ENCODE results near the gene ADAM12. TPM values are rescaled to one million over a fixed set of nuclear protein-coding genes. Genes with fewer than 3 reads are reported as not detected.

ADAM12 gene
- total and polyA plus RNA-seq, 2 experiments from 2014 or later: 0.13 to 0.87 TPM

DNA sequence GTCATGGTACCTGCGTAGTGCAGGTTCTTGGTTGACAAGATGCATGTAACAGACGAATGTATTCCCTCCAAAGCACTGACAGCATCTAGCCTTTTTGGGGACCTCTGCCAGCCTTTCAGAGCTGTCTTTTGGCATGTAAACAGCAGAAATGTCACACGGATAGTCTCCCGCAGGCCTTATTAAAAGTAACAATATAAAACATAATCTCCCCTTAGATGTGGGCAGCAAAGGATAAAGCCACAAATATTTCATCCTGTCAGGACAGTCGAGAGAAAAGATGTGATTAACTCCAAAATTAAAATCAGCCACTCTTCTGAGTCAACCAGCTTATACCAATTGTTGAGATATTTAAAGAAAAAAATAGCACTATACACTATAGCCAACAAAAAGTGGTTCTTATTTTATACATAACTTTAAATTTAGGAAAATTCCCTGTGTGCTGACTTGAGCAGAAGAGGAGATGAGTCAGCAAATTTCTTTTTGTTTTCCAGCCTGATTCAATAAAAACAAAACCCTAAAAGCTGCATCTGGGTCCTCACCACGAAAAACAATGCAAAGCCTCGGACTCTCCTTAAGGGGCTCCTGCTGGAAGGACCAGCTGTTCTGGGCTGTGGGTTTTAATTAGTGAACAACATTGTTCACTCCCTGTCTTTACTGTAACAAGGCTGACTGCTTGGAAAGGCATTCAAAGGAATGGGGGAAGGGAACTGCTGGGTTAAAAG lies 240.2 kb downstream of the ADAM12 start (continued):
- TF ChIP-seq, protein P1, sequence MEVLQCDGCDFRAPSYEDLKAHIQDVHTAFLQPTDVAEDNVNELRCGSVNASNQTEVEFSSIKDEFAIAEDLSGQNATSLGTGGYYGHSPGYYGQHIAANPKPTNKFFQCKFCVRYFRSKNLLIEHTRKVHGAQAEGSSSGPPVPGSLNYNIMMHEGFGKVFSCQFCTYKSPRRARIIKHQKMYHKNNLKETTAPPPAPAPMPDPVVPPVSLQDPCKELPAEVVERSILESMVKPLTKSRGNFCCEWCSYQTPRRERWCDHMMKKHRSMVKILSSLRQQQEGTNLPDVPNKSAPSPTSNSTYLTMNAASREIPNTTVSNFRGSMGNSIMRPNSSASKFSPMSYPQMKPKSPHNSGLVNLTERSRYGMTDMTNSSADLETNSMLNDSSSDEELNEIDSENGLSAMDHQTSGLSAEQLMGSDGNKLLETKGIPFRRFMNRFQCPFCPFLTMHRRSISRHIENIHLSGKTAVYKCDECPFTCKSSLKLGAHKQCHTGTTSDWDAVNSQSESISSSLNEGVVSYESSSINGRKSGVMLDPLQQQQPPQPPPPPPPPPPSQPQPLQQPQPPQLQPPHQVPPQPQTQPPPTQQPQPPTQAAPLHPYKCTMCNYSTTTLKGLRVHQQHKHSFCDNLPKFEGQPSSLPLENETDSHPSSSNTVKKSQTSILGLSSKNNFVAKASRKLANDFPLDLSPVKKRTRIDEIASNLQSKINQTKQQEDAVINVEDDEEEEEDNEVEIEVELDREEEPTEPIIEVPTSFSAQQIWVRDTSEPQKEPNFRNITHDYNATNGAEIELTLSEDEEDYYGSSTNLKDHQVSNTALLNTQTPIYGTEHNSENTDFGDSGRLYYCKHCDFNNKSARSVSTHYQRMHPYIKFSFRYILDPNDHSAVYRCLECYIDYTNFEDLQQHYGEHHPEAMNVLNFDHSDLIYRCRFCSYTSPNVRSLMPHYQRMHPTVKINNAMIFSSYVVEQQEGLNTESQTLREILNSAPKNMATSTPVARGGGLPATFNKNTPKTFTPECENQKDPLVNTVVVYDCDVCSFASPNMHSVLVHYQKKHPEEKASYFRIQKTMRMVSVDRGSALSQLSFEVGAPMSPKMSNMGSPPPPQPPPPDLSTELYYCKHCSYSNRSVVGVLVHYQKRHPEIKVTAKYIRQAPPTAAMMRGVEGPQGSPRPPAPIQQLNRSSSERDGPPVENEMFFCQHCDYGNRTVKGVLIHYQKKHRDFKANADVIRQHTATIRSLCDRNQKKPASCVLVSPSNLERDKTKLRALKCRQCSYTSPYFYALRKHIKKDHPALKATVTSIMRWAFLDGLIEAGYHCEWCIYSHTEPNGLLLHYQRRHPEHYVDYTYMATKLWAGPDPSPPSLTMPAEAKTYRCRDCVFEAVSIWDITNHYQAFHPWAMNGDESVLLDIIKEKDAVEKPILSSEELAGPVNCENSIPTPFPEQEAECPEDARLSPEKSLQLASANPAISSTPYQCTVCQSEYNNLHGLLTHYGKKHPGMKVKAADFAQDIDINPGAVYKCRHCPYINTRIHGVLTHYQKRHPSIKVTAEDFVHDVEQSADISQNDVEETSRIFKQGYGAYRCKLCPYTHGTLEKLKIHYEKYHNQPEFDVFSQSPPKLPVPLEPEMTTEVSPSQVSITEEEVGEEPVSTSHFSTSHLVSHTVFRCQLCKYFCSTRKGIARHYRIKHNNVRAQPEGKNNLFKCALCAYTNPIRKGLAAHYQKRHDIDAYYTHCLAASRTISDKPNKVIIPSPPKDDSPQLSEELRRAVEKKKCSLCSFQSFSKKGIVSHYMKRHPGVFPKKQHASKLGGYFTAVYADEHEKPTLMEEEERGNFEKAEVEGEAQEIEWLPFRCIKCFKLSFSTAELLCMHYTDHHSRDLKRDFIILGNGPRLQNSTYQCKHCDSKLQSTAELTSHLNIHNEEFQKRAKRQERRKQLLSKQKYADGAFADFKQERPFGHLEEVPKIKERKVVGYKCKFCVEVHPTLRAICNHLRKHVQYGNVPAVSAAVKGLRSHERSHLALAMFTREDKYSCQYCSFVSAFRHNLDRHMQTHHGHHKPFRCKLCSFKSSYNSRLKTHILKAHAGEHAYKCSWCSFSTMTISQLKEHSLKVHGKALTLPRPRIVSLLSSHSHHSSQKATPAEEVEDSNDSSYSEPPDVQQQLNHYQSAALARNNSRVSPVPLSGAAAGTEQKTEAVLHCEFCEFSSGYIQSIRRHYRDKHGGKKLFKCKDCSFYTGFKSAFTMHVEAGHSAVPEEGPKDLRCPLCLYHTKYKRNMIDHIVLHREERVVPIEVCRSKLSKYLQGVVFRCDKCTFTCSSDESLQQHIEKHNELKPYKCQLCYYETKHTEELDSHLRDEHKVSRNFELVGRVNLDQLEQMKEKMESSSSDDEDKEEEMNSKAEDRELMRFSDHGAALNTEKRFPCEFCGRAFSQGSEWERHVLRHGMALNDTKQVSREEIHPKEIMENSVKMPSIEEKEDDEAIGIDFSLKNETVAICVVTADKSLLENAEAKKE (CRISPR knock-in tag; IDR thresholded peaks at IDR 0.05): no peak
- TF ChIP-seq ETS1 (IDR thresholded peaks at IDR 0.05): no peak

DNA sequence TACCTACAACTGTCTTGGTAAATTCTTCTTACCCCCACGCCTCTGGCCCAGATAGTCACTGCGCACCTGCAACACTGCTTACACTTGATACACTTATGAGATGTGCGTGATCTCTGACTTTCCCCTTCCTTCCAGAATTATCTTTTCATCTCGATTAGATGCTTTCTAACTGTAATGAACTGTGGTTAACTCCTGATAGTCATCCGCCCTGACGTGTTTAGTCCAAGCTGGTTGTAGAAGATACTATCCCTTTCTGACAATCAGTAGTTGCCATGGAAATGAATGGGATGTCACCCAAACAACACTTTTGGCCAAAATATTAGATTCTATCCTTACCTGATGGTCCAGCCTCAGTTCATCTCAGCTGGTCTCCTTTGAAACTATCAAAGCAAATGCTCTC lies 241.5 kb downstream of the ADAM12 start:
- Histone ChIP-seq H4K20me1 (replicated peaks; ENCODE audit: insufficient read depth) (no peaks in the 10 kb centered on the region), H3K9me2 (ENCODE audit: insufficient read depth) (0 out of 2 replicates have a peak, but pooled peaks cover 13% of the 10 kb centered on the region), H3K4me2 (no peak overlapping the region), H3K79me2 (replicated peaks; ENCODE audit: insufficient read depth) (no peaks in the 10 kb centered on the region), H3K27ac (ENCODE audit: low read depth) (no peak overlapping the region), H3K27me3 (ENCODE audit: insufficient read depth) (no peaks in the 10 kb centered on the region), H3K36me3 (ENCODE audit: insufficient read depth) (peaks cover 7% of the 10 kb centered on the region), H3F3A (replicated peaks; ENCODE audit: low read depth) (peaks cover 10% of the 10 kb centered on the region), H3K4me3 (no peak overlapping the region), H3K4me1 (ENCODE audit: insufficient read depth) (peaks cover 7% of the 10 kb centered on the region), H2AFZ (no peak overlapping the region)
- ATAC-seq (no peak), DNase-seq (ENCODE audit: low spot score) (no peak)
- Mint-ChIP-seq H3K4me1 (no peaks in the 10 kb centered on the region; the same call in 1 of the 3 replicates), H3K27ac (no peak overlapping the region), H3K36me3 (ENCODE audit: low read depth) (peaks cover 27% of the 10 kb centered on the region), H3K4me3 (no peak overlapping the region), H3K27me3 (ENCODE audit: insufficient read depth, low read depth, poor library complexity) (peaks cover 5% of the 10 kb centered on the region), H3K9me3 (peaks cover 29% of the 10 kb centered on the region)
- TF ChIP-seq ETS1 (IDR thresholded peaks at IDR 0.05) (no peak), REST (IDR thresholded peaks at IDR 0.05; ENCODE audit: unreplicated experiment) (no peak), EZH2 (IDR thresholded peaks at IDR 0.05; ENCODE audit: low read depth, unreplicated experiment) (no peak), CREB1 (CRISPR knock-in tag; IDR thresholded peaks at IDR 0.05; ENCODE audit: low read depth) (no peak), STAT1 (IDR thresholded peaks at IDR 0.05; ENCODE audit: unreplicated experiment) (no peak), JUNB (IDR thresholded peaks at IDR 0.05; ENCODE audit: unreplicated experiment) (no peak), NANOG (IDR thresholded peaks at IDR 0.05; ENCODE audit: borderline replicate concordance) (no peak)
- TF ChIP-seq, protein P2, sequence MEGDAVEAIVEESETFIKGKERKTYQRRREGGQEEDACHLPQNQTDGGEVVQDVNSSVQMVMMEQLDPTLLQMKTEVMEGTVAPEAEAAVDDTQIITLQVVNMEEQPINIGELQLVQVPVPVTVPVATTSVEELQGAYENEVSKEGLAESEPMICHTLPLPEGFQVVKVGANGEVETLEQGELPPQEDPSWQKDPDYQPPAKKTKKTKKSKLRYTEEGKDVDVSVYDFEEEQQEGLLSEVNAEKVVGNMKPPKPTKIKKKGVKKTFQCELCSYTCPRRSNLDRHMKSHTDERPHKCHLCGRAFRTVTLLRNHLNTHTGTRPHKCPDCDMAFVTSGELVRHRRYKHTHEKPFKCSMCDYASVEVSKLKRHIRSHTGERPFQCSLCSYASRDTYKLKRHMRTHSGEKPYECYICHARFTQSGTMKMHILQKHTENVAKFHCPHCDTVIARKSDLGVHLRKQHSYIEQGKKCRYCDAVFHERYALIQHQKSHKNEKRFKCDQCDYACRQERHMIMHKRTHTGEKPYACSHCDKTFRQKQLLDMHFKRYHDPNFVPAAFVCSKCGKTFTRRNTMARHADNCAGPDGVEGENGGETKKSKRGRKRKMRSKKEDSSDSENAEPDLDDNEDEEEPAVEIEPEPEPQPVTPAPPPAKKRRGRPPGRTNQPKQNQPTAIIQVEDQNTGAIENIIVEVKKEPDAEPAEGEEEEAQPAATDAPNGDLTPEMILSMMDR (conservative IDR thresholded peaks at IDR 0.05; ENCODE audit: low read depth in 2 of 2): no peak
